Measurements from ENCODE around the gene NSL1. TPM values are rescaled to one million over a fixed set of nuclear protein-coding genes. Genes with fewer than 3 reads are reported as not detected.

The NSL1 gene
- total and polyA plus RNA-seq, 2 donors (not counting 1 experiment from before 2014, with no cell fraction given) = 20.5 to 45.9 TPM

GRCh38 chr1:212698467-212699103, 93.0 kb downstream of the NSL1 start:
- H3K4me3 ChIP-seq (ENCODE audit: control extremely low read depth in 1 of 5, extremely low read depth in 1 of 5, insufficient read depth in 1 of 5, low read depth in 2 of 5, low read length in 4 of 5) = peak overlapping the region; percentile 34 to 70 (median 65)
- H3K9ac ChIP-seq (ENCODE audit: low read length) = peak overlapping the region; percentile 66
- H3K79me2 ChIP-seq (ENCODE audit: control insufficient read depth, insufficient read depth, low read length) = no peaks in the 10 kb centered on the region
- Mint-ChIP-seq H3K27ac (peak overlapping the region; percentile 27), H3K9me3 (ENCODE audit: insufficient read depth) (no peaks in the 10 kb centered on the region), H3K4me1 (peaks cover 39% of the 10 kb centered on the region), H3K27me3 (peaks cover 4% of the 10 kb centered on the region), H3K4me3 (peak overlapping the region; percentile 92)
- ATAC-seq (ENCODE audit: low read depth) (no peak), DNase-seq (no peak)
- POLR2A ChIA-PET = interaction anchor here (0.8 to 0.9 kb wide), 2 partner anchors 90 to 95 kb away, joined by 3 read pairs; partner anchors contain the start of gene ATF3
- peaks cover 0 to 19% (median 3%) of the 10 kb centered on the region in 4 experiments for H3K27me3 ChIP-seq (replicated peaks in 1 of 4; ENCODE audit: control extremely low read depth in 1 of 4, control insufficient read depth in 3 of 4, insufficient read depth in 4 of 4, low read length in 3 of 4)
- H3K4me1 ChIP-seq (ENCODE audit: control insufficient read depth in 2 of 2, insufficient read depth in 2 of 2, low read length in 2 of 2) = peaks cover 31 to 36% of the 10 kb centered on the region in 2 donors
- CTCF ChIA-PET = interaction anchor here (1.1 to 2.0 kb wide), 7 partner anchors 15 to 296 kb away, joined by 3 to 7 read pairs (median 4); no protein-coding TSS in a partner anchor
- intact Hi-C loops (cut with micrococcal nuclease) = loop anchor here (1.0 kb wide), 2 partner anchors 89 to 297 kb away; no protein-coding TSS in a partner anchor
- H3K9me3 ChIP-seq (ENCODE audit: control extremely low read depth in 1 of 3, control insufficient read depth in 2 of 3, insufficient read depth in 1 of 3, low read length in 2 of 3) = no peaks in the 10 kb centered on the region
- TF ChIP-seq, protein P1, sequence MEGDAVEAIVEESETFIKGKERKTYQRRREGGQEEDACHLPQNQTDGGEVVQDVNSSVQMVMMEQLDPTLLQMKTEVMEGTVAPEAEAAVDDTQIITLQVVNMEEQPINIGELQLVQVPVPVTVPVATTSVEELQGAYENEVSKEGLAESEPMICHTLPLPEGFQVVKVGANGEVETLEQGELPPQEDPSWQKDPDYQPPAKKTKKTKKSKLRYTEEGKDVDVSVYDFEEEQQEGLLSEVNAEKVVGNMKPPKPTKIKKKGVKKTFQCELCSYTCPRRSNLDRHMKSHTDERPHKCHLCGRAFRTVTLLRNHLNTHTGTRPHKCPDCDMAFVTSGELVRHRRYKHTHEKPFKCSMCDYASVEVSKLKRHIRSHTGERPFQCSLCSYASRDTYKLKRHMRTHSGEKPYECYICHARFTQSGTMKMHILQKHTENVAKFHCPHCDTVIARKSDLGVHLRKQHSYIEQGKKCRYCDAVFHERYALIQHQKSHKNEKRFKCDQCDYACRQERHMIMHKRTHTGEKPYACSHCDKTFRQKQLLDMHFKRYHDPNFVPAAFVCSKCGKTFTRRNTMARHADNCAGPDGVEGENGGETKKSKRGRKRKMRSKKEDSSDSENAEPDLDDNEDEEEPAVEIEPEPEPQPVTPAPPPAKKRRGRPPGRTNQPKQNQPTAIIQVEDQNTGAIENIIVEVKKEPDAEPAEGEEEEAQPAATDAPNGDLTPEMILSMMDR (IDR thresholded peaks at IDR 0.05) = no peak
- no peak for TF ChIP-seq EZH2 (IDR thresholded peaks at IDR 0.05; ENCODE audit: borderline replicate concordance, insufficient read depth, low read depth, low read length, poor library complexity, severe bottlenecking)
- H3K36me3 ChIP-seq (replicated peaks in 1 of 2; ENCODE audit: control extremely low read depth in 1 of 2, control insufficient read depth in 1 of 2, extremely low read depth in 1 of 2, insufficient read depth in 2 of 2, low read length in 1 of 2) = no peaks in the 10 kb centered on the region
- peak overlapping the region; percentile 84 for H2AFZ ChIP-seq (ENCODE audit: insufficient read depth, low read depth, low read length, poor library complexity, severe bottlenecking)
- 26% methylated on average over 8 of the region's 12 CpGs for WGBS (ENCODE audit: insufficient coverage)
- peak overlapping the region; percentile 97 for H3K4me2 ChIP-seq (replicated peaks; ENCODE audit: low read depth, low read length, poor library complexity, severe bottlenecking)
- no peaks in the 10 kb centered on the region for H4K20me1 ChIP-seq (ENCODE audit: control insufficient read depth, insufficient read depth, low read length, poor library complexity, severe bottlenecking)
- H3K27ac ChIP-seq (ENCODE audit: low read length in 2 of 2) = no peak overlapping the region

- Histone ChIP-seq H3K79me2 (ENCODE audit: control insufficient read depth, insufficient read depth, low read length) (no peaks in the 10 kb centered on the region), H3K4me2 (replicated peaks; ENCODE audit: low read depth, low read length, poor library complexity, severe bottlenecking) (no peak overlapping the region), H3K4me3 (ENCODE audit: control extremely low read depth in 1 of 5, extremely low read depth in 1 of 5, insufficient read depth in 1 of 5, low read depth in 2 of 5, low read length in 4 of 5) (no peak overlapping the region), H2AFZ (ENCODE audit: insufficient read depth, low read depth, low read length, poor library complexity, severe bottlenecking) (no peak overlapping the region), H3K4me1 (ENCODE audit: control insufficient read depth in 2 of 2, insufficient read depth in 2 of 2, low read length in 2 of 2) (peaks cover 31 to 36% of the 10 kb centered on the region in 2 donors), H3K9ac (ENCODE audit: low read length) (no peak overlapping the region), H3K27me3 (replicated peaks in 1 of 4; ENCODE audit: control extremely low read depth in 1 of 4, control insufficient read depth in 3 of 4, insufficient read depth in 4 of 4, low read length in 3 of 4) (peaks cover 0 to 20% (median 3%) of the 10 kb centered on the region in 4 experiments), H4K20me1 (ENCODE audit: control insufficient read depth, insufficient read depth, low read length, poor library complexity, severe bottlenecking) (no peaks in the 10 kb centered on the region), H3K27ac (ENCODE audit: low read length in 2 of 2) (no peak overlapping the region), H3K36me3 (replicated peaks in 1 of 2; ENCODE audit: control extremely low read depth in 1 of 2, control insufficient read depth in 1 of 2, extremely low read depth in 1 of 2, insufficient read depth in 2 of 2, low read length in 1 of 2) (no peaks in the 10 kb centered on the region), H3K9me3 (ENCODE audit: control extremely low read depth in 1 of 3, control insufficient read depth in 2 of 3, insufficient read depth in 1 of 3, low read length in 2 of 3) (no peaks in the 10 kb centered on the region)
- no peaks in the 10 kb centered on the region for H3K9me3 Mint-ChIP-seq (ENCODE audit: insufficient read depth)
- H3K27me3 Mint-ChIP-seq = peaks cover 4% of the 10 kb centered on the region
- peak overlapping the region; percentile 33 for H3K4me3 Mint-ChIP-seq
- TF ChIP-seq, protein P1 (IDR thresholded peaks at IDR 0.05) = no peak
- no peak for TF ChIP-seq EZH2 (IDR thresholded peaks at IDR 0.05; ENCODE audit: borderline replicate concordance, insufficient read depth, low read depth, low read length, poor library complexity, severe bottlenecking)
- ChIA-PET POLR2A (no interaction called here), CTCF (interaction anchor here (0.7 to 1.5 kb wide), 2 partner anchors 49 to 220 kb away, joined by 3 read pairs; no protein-coding TSS in a partner anchor)
- intact Hi-C loops (cut with micrococcal nuclease) = no loop called here
- no peak overlapping the region for H3K27ac Mint-ChIP-seq
- 78% methylated on average over 9 of the region's 13 CpGs for WGBS (ENCODE audit: insufficient coverage)
- no peak for ATAC-seq (ENCODE audit: low read depth)
- peaks cover 39% of the 10 kb centered on the region for H3K4me1 Mint-ChIP-seq
- DNase-seq = no peak
These were observed 94.8 kb downstream of the NSL1 start for GRCh38 chr1:212696721-212697331.

Measured in B cell (primary cell).